Osteocyte (in vitro differentiated cells): ENCODE results near the gene WBP1L. TPM values are rescaled to one million over a fixed set of nuclear protein-coding genes. Genes with fewer than 3 reads are reported as not detected.

Experiments
- DNase-seq: peaks from one replicate; pipeline ENCODE4 v3.0.0; 2021; ENCODE audit warnings: mixed read lengths; ENCODE audit not compliant: unreplicated experiment; ENCODE audit errors: extremely low spot score
- H3K27ac Mint-ChIP-seq: one replicate; pipeline ENCODE4 v1.8.0; 2021; ENCODE audit warnings: mild to moderate bottlenecking, mixed read lengths; ENCODE audit not compliant: unreplicated experiment
- H3K27me3 Mint-ChIP-seq: one replicate; pipeline ENCODE4 v1.8.0; 2021; ENCODE audit warnings: mixed read lengths; ENCODE audit not compliant: unreplicated experiment
- H3K36me3 Mint-ChIP-seq: one replicate; pipeline ENCODE4 v1.8.0; 2021; ENCODE audit warnings: mixed read lengths; ENCODE audit not compliant: unreplicated experiment
- H3K4me1 Mint-ChIP-seq: one replicate; pipeline ENCODE4 v1.8.0; 2021; ENCODE audit warnings: mixed read lengths; ENCODE audit not compliant: unreplicated experiment
- H3K4me3 Mint-ChIP-seq: one replicate; pipeline ENCODE4 v1.8.0; 2021; ENCODE audit warnings: mild to moderate bottlenecking, moderate library complexity, mixed read lengths; ENCODE audit not compliant: unreplicated experiment
- H3K9me3 Mint-ChIP-seq: one replicate; pipeline ENCODE4 v1.8.0; 2021; ENCODE audit warnings: mixed read lengths; ENCODE audit not compliant: unreplicated experiment
- CTCF ChIP-seq: fragments of 200-600 bp; sonication (generic); IDR thresholded peaks from 2 replicates; pipeline ENCODE4 v1.5.0; 2021; ENCODE audit warnings: antibody characterized with exemption, mild to moderate bottlenecking, moderate library complexity
- total RNA-seq: library from RNA; stranded (reverse); gene quantifications from 2 replicates; pipeline ENCODE4 v1.2.1, GENCODE V29; 2021

The WBP1L gene
- total RNA-seq, 1 donor from 2014 or later: 66.7 TPM

- Mint-ChIP-seq H3K36me3 (peaks cover 6% of the 10 kb centered on the region), H3K27me3 (no peaks in the 10 kb centered on the region), H3K9me3 (no peaks in the 10 kb centered on the region), H3K4me3 (peak overlapping the region; percentile 16), H3K27ac (peak overlapping the region; percentile 96), H3K4me1 (peaks cover 72% of the 10 kb centered on the region)
- TF ChIP-seq CTCF: no peak
- no peak for DNase-seq
Measured at GRCh38 chr10:102782673-102783551, 39.2 kb downstream of the WBP1L start.

- no peak for TF ChIP-seq CTCF
- Mint-ChIP-seq H3K36me3 (peaks cover 6% of the 10 kb centered on the region), H3K9me3 (no peaks in the 10 kb centered on the region), H3K4me3 (no peak overlapping the region), H3K4me1 (peaks cover 72% of the 10 kb centered on the region), H3K27me3 (no peaks in the 10 kb centered on the region), H3K27ac (peak overlapping the region; percentile 96)
- no peak for DNase-seq
Measured at GRCh38 chr10:102783568-102783967, 39.8 kb downstream of the WBP1L start.

- Mint-ChIP-seq H3K27ac (peak overlapping the region; percentile 57), H3K4me3 (no peak overlapping the region)
Measured at GRCh38 chr10:102785818-102786217, 42.1 kb downstream of the WBP1L start.

GRCh38 chr10:102791754-102792395 is 48.1 kb downstream of the WBP1L start:
- H3K36me3 Mint-ChIP-seq: peaks cover 15% of the 10 kb centered on the region
- H3K4me1 Mint-ChIP-seq: peaks cover 46% of the 10 kb centered on the region
- peak overlapping the region; percentile 76 for H3K27ac Mint-ChIP-seq
- no peak for TF ChIP-seq CTCF
- H3K4me3 Mint-ChIP-seq: no peak overlapping the region
- DNase-seq: no peak
- peaks cover 5% of the 10 kb centered on the region for H3K9me3 Mint-ChIP-seq
- no peaks in the 10 kb centered on the region for H3K27me3 Mint-ChIP-seq

More at GRCh38 chr10:102785818-102786217, 42.1 kb downstream of the WBP1L start:
- H3K36me3 Mint-ChIP-seq: peaks cover 13% of the 10 kb centered on the region
- H3K27me3 Mint-ChIP-seq: no peaks in the 10 kb centered on the region
- H3K9me3 Mint-ChIP-seq: peaks cover 5% of the 10 kb centered on the region
- H3K4me1 Mint-ChIP-seq: peaks cover 53% of the 10 kb centered on the region
- DNase-seq: no peak
- no peak for TF ChIP-seq CTCF
